GM19099 (cell line): ENCODE results near the gene CYTH1.

ENCODE experiments used
- POLR2A ChIP-seq: IDR thresholded peaks from 3 replicates; pipeline ENCODE4 v1.6.1; 2011; ENCODE audit warnings: low read depth; ENCODE audit not compliant: insufficient read length; ENCODE audit errors: extremely low read depth

CYTH1 gene

DNA sequence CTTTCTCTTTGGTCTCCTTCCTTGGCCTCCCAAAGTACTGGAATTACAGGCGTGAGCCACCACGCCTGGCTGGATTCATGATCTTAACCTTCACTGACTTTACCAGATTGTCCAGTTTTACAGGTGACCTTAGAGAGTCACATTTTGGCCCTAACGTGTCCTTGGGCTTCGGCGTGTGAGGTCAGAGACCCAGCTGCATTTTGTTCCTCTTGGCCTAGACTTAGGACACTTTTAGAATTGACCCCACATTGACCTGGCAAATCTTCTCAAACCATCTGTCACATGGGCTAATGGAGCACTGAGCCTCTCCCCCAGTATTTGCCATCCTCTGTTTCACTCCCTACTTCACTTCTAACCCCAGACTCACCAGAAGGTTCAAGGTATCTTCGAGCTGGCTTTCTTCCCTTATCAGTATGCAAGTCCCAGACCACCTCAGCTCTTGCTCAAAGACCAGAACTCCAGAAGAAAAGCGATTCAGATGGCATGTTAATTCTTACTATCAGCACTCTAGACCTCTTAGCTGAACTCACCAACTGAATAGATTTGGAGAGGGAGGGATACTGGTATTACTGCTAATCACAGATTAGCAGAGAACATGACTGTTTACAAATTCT is 1.7 kb upstream of the CYTH1 start:
- TF ChIP-seq POLR2A, result no peak

DNA sequence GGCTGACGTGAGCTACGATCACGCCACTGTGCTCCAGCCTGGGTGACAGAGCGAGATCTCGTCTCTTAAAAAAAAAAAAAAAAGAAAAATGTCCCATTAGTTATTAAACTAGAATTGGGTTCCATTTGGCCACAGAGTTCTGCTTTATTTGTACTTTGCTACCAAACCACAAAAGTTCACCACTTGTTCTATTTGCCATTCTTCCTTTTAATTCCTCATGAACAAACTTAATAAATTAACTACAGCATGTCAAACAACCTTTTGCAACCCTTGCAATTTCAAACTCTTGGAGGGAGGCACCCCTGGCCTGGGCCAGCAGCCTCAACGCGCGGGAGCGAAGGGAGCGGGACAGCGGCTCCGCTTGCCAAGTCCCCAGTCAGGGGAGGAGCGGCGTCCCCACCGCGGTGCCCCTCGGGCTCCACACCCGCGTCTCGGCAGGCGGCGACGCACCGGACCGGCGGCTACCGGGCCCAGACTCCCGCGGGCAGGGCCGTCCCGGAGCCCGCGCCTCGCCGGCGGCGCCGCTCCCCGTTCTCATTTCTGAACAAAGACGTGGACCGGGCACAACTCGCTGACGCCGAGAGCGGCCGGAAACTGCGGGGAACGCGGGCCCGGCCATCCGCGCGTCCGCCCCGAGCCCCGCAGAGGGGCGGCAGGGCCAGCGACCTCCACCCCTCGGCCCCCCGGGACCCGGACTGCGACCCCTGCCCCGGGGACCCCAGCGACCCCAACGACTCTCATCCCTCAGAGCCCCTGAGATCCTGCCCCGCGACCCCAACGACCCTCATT is 775 bp downstream of the CYTH1 start:
- peak; percentile 17 for TF ChIP-seq POLR2A

DNA sequence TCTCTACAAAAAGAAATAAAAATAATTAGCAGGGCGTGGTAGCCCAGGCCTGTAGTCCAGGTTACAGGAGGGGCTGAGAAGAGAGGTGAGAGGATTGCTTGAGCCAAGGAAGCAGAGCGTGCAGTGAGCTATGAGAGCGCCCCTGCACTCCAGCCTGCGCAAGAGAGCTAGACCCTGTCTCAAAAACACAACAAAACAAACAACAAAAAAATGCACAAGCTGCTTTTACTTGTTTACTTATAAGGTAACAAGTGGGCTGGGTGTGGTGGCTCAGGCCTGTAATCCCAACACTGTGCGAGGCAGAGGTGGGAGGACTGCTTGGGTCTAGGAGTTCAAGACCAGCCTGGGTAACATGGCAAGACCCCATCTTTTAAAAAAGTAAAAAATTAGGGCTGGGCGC is 1.7 kb downstream of the CYTH1 start:
- TF ChIP-seq POLR2A, result no peak

DNA sequence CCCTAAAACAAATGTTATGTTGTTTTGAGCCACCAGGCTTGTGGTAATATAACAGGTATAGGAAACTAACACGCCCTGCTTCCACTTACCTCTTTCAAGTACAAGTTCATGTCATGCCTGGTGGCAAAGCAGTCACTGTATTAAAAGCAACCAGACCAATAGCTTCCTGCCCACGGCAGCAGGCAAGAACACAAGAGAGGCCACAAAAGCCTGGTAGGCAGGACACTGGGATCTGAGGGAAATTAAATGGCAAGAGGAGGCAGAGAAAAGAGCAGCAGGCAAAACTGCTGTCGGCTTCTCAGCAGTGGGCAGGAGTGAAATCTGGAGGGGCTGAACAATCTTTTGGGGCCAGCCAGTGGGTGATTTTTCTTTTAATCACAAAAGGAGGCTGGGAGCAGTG is 2.2 kb downstream of the CYTH1 start:
- peak; percentile 46 for TF ChIP-seq POLR2A

DNA sequence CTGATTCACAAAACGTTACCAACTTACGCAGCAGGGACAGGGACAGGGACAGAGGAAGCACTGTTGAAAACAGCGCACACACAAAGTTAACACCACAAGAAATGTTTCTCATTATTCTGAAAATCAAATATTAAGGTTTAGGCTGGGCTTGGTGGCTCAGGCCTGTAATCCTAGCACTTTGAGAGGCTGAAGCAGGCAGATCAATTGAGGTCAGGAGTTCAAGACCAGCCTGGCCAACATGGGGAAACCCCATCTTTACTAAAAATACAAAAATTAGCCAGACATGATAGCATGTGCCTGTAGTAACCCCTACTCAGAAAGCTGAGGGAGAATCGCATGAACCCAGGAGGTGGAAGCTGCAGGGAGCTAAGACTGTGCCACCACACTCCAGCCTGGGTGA is 4.2 kb downstream of the CYTH1 start:
- TF ChIP-seq POLR2A, result no peak

DNA sequence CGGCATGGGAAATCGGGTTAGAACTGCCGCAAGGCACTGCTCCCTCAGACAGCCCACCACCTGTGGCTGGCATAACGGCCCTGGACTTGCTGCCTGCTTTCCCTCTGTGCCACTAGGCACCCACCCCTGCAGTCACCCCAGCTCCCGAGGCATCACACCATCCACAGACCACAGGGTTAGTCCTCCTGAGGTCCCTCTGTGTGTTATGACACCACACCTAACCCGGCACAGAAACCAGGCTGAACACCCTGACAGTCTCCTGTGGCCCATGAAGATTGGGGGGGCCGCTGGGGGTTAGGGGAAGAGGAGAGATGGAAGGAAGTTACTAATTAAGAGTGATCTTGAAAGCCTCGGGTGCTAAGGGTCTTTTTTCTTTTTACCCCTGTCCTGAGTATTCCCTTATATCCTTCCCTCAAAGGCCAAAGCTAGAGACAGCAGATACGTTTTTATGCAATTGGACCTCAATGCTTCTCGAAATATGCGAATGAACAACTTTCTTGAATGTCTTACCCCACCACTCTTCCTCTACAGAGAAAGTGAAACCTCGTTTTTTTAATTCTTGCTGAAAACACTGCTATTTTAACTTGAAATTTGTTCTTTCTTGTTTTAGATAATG is 7.0 kb downstream of the CYTH1 start:
- peak; percentile 63 for TF ChIP-seq POLR2A

DNA sequence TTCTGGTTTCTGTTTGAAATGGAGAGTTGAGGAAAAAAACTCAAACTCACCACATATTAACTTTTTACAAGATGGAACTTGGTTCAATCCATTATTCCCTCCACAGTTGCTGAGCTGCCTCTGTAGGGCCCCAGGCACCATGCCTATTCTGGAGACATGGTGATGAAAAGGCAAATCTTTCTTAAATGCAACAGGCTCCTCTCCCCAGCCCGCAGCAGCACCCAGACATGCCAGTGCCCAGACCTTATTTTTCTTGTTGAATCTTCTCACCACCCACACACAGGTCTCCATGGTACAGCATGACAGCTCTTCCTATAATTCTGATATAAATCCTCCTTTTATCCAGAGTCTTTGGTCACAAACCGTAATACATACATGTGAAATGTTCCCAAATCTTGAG is 7.6 kb downstream of the CYTH1 start:
- TF ChIP-seq POLR2A, result no peak

DNA sequence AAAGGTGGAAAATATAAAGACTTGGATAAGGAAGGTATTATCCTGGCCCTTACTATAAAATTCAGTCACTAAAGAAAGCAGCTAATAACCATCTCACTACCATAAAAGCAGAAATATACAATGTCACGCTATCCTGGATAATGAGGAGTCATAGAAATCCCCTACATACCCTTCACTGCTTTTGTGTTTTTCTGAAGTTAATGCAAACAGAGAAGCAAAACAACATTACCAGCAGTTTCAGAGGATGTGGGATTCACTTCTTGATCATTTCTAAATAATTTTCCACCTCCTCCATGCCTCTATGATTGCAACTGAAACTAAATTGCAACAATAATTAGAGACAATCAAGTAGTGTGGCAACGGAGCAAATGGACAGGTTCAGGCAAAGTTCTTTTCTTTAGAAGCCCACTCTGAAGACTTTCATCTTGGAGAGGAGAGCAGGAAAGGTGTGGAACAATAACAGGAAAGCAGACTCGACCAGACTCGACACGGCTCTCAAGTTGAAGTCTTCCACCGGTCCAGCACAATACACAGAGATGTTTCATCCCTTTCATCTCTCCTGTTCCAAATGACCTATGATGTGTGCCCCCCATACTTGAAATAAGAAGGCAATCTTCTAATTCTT is 10.2 kb downstream of the CYTH1 start:
- TF ChIP-seq POLR2A, result no peak

DNA sequence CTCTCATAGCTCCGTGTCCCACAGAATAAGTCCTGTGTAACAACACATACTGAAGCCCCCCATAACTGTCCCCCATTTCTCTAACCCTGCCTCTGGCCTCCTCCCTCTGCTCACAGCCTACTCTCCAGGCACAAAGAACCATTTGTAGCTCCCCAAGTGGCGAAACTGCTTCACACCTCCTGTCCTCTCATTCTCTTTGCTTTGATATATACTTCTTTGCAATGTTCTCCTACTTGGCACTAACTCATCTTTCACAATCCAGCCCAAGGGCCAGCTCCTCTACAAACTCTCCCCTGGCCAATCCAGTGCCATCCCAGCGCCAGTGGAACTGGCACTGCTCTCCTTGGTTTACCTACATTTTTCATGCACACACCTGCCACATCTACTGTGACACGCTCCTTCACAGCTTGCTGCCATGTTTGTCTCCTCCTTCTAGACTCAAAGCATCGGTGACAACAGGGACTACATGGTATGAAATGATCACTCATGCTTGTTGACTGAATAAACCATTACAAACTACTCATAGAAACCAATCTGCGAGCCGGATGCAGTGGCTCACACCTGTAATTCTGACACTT is 12.8 kb downstream of the CYTH1 start:
- TF ChIP-seq POLR2A, result no peak

DNA sequence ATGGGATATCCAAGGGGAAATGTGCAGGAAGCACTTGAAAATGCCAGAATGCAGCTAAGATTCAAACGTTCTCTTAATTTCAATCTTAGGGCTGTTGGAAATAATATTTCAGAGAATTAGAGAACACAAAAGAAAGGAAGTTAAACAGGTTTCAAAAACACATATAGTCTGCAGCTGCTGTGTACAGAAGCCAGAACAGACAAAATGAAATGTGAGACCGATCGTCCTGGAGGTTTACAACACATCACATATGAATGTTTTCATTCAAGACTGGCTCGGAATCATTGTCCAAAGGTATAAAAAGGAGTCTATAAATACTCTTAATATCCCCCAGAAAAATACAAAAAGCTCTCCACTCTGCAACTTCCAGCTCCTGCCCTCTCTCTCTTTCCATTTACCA is 14.3 kb downstream of the CYTH1 start:
- TF ChIP-seq POLR2A, result no peak

DNA sequence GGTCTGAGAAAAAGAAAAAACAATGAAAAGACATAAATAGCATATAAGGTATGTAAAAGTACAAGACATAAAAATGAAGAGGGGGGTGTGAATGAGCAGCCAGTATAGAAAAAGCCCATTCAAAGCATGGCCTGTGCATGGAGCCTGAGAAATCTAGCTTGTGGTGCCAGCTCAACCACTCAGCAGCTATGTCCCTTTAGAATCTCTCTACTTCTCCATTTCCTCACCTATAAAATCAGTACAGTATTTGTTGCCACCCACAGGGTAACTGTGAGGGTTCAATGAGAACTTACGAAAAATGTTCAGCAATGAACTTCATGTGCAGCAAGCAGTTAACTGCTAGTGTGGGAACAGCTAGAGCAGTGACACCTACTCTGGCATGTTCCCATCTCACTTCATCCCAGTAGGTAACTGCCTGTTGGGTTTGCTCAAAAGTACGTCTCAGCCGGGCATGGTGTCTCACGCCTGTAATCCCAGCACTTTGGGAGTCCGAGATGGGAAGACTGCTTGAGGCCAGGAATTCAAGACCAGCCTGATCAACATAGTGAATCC is 15.3 kb downstream of the CYTH1 start:
- no peak for TF ChIP-seq POLR2A

DNA sequence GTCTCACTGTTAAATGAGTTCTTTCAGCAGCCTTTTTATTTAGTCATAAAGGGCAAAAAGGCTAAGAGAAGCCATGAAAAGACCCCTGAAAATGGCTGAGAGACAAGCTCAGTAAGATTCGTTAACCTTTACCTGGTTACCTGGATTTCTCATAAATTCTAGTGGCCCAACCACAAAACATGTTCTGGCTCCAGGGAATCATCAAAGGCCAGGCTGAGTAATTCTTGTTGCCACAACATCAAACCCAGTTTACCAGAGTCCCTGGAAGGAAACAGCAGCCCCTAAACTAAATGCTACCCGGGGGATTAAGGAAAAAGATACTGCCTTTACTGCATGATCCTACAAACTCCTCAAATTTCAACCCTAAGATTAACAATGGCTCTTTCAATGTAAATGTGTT is 15.8 kb downstream of the CYTH1 start:
- TF ChIP-seq POLR2A, result no peak

DNA sequence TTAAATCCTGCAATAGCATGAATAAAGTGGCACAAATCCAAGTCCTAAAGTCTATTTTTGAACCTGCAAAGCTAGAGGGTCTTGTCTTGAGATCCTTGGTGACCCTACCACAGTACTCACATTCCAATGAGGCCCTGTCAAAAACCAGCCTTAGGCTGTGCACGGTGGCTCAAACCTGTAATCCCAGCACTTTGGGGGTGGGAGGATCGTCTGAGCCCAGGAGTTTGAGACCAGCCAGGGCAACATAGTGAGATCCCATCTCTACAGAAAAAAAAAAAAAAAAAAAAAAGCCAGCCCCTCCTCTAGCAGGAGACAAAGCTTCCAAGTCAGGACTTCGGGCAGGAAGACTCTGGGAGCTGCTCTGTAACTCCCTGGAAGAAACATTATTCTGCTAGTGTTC is 16.3 kb downstream of the CYTH1 start:
- TF ChIP-seq POLR2A, result no peak

DNA sequence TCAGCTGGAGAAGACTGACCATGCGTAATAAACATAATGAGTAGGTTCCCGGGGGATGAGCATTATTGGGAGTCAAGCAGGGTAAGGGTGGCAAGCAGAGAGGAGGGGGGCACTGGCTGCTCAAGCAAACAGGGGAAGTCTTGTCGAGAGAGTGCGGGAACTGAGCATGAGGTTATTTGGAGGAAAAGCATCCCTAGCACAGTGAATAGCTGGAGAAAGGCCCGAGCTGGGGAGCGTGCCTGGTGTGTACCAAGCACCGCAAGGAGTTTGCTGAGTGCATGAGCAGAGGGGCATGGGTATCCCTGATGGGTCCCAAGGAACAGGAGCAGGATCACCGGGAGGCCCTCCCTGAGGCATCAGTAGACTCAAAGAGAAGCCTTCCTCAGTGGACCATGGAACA is 17.2 kb downstream of the CYTH1 start:
- TF ChIP-seq POLR2A, result no peak

DNA sequence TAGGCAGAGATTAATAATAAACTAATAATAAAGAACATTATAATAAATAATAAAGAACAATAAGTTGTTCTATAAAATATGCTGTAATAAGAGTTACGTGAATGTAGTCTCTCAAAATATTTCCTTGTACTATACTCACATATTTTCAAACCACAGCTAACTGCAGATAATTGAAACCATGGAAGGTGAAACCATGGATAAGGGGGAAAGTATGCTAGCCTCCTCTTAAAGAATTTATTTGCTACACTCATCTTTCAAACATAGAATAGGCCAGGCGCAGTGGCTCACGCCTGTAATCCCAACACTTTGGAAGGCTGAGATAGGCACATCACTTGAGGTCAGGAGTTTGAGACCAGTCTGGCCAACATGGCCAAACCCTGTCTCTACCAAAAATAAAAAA is 18.5 kb downstream of the CYTH1 start:
- TF ChIP-seq POLR2A, result no peak
